A549 (cell line): ENCODE measurements around the gene DPP10. TPM values are rescaled to one million over a fixed set of nuclear protein-coding genes. Genes with fewer than 3 reads are reported as not detected.

Source experiments
- ATAC-seq, 2 experiments: fragments of 200-7000 bp in 1 of 2; fragments of >200 bp in 1 of 2; cut with Nextera tagmentation in 1 of 2; cut with Tn5 transposase in 1 of 2; 3 replicates each; pipeline versions ENCODE4 v1.8.0 to v1.9.1; 2018 to 2020; ENCODE audit warnings: mild to moderate bottlenecking in 1 of 2, moderate library complexity in 1 of 2
- CTCF ChIA-PET: fragments of 300-600 bp; sonication (Branson Sonifier 250); formaldehyde crosslinking; extraction: SDS; loops from one replicate; lab custom pipeline; 2021; ENCODE audit warnings: antibody characterized with exemption, inconsistent platforms; lab: Yijun Ruan, JAX
- POLR2A ChIA-PET: fragments of 350-600 bp; formaldehyde crosslinking; extraction: SDS; loops from one replicate; lab custom pipeline; 2021; ENCODE audit warnings: antibody characterized with exemption, inconsistent platforms; lab: Yijun Ruan, JAX
- DNase-seq, 2 experiments: peaks; one replicate each; pipeline versions ENCODE4 v3.0.0 to v3.0.0-alpha.2; 2011 to 2016; ENCODE audit warnings: low read depth in 1 of 2, low spot score in 1 of 2
- FAIRE-seq: peaks from 2 replicates; lab custom pipeline; 2011; peaks lifted over from hg19 to GRCh38; lab: Jason Lieb, UNC
- H3K27ac ChIP-seq, 2 experiments: fragments of >200 bp; sonication (Bioruptor Twin); formaldehyde crosslinking; 3 replicates each; pipeline ENCODE4 v1.5.1; 2016 to 2017
- H3K4me1 ChIP-seq: fragments of >200 bp; sonication (Bioruptor Twin); formaldehyde crosslinking; 3 replicates; pipeline ENCODE4 v1.6.1; 2016
- H3K4me2 ChIP-seq: fragments of >200 bp; sonication (Bioruptor Twin); formaldehyde crosslinking; 3 replicates; pipeline ENCODE4 v1.6.1; 2016
- H3K4me3 ChIP-seq: fragments of >200 bp; sonication (Bioruptor Twin); formaldehyde crosslinking; 3 replicates; pipeline ENCODE4 v1.5.1; 2016
- H3K9me3 ChIP-seq: fragments of >200 bp; sonication (Bioruptor Twin); formaldehyde crosslinking; 3 replicates; pipeline ENCODE4 v1.6.1; 2016
- CBX2 ChIP-seq: fragments of 200-600 bp; sonication (generic); IDR thresholded peaks from 2 replicates; pipeline ENCODE4 v1.6.1; 2016; ENCODE audit warnings: low read depth, mild to moderate bottlenecking, borderline replicate concordance
- CBX8 ChIP-seq: fragments of 200-600 bp; sonication (generic); IDR thresholded peaks from 2 replicates; pipeline ENCODE4 v1.6.1; 2016
- EHF ChIP-seq: fragments of 250-450 bp; sonication (Bioruptor Pico); IDR thresholded peaks from 2 replicates; pipeline ENCODE4 v1.5.0; 2020; ENCODE audit warnings: mild to moderate bottlenecking
- EHMT2 ChIP-seq: fragments of 200-600 bp; sonication (generic); IDR thresholded peaks from 2 replicates; pipeline ENCODE4 v1.6.1; 2016; ENCODE audit warnings: antibody characterized with exemption, low read depth, mild to moderate bottlenecking, moderate library complexity
- ESRRA ChIP-seq: fragments of 150-350 bp; IDR thresholded peaks from 2 replicates; pipeline ENCODE4 v1.6.1; 2014; ENCODE audit warnings: mild to moderate bottlenecking, low read length, borderline replicate concordance
- FOSB ChIP-seq: fragments of 250-450 bp; sonication (Bioruptor Pico); IDR thresholded peaks from 2 replicates; pipeline ENCODE4 v1.5.0; 2020; ENCODE audit warnings: mild to moderate bottlenecking, moderate library complexity
- HDAC2 ChIP-seq: fragments of 200-600 bp; sonication (generic); IDR thresholded peaks from 2 replicates; pipeline ENCODE4 v1.6.1; 2016
- HOXB5 ChIP-seq: fragments of 250-450 bp; sonication (Bioruptor Pico); IDR thresholded peaks from 2 replicates; pipeline ENCODE4 v1.5.0; 2020; ENCODE audit warnings: mild to moderate bottlenecking, moderate library complexity
- KDM5A ChIP-seq: fragments of 200-600 bp; sonication (generic); IDR thresholded peaks from 2 replicates; pipeline ENCODE4 v1.6.1; 2016; ENCODE audit warnings: antibody characterized with exemption, mild to moderate bottlenecking
- MAFK ChIP-seq: fragments of 450-650 bp; IDR thresholded peaks from 2 replicates; pipeline ENCODE4 v1.6.1; 2014; ENCODE audit not compliant: partially characterized antibody
- PHF8 ChIP-seq: fragments of 200-600 bp; sonication (generic); IDR thresholded peaks from 2 replicates; pipeline ENCODE4 v1.6.1; 2016; ENCODE audit warnings: low read depth, mild to moderate bottlenecking, antibody characterized with exemption, moderate library complexity, borderline replicate concordance
- RAD21 ChIP-seq, 2 experiments: fragments of >200 bp in 1 of 2; sonication (Bioruptor Twin) in 1 of 2; formaldehyde crosslinking in 1 of 2; IDR thresholded peaks in 1 of 2; conservative IDR thresholded peaks in 1 of 2; 2 replicates in 1 of 2; 3 replicates in 1 of 2; pipeline ENCODE4 v1.6.1; 2012 to 2018; ENCODE audit warnings: inconsistent platforms in 1 of 2
- RCOR1 ChIP-seq: fragments of 150-350 bp; IDR thresholded peaks from 2 replicates; pipeline ENCODE4 v1.6.1; 2014; ENCODE audit warnings: antibody characterized with exemption, low read length, low read depth
- RFX5 ChIP-seq: fragments of 450-650 bp; IDR thresholded peaks from 2 replicates; pipeline ENCODE4 v1.7.1; 2014; ENCODE audit warnings: antibody characterized with exemption, mild to moderate bottlenecking, moderate library complexity
- RNF2 ChIP-seq: fragments of 200-600 bp; sonication (generic); IDR thresholded peaks from 2 replicates; pipeline ENCODE4 v1.6.1; 2016; ENCODE audit warnings: low read depth, mild to moderate bottlenecking, antibody characterized with exemption, moderate library complexity, borderline replicate concordance
- SREBF2 ChIP-seq: fragments of 450-650 bp; IDR thresholded peaks from 2 replicates; pipeline ENCODE4 v1.6.1; 2014; ENCODE audit warnings: mild to moderate bottlenecking, moderate library complexity
- TFCP2L1 ChIP-seq: fragments of 250-450 bp; sonication (Bioruptor Pico); IDR thresholded peaks from 2 replicates; pipeline ENCODE4 v1.5.0; 2021; ENCODE audit warnings: mild to moderate bottlenecking
- TP53 ChIP-seq: fragments of 250-450 bp; sonication (Bioruptor Pico); IDR thresholded peaks from 2 replicates; pipeline ENCODE4 v1.5.0; 2021; ENCODE audit warnings: mild to moderate bottlenecking, moderate library complexity
- ZFP36 ChIP-seq: fragments of 450-650 bp; IDR thresholded peaks from 2 replicates; pipeline ENCODE4 v1.6.1; 2014; ENCODE audit warnings: borderline replicate concordance; ENCODE audit not compliant: partially characterized antibody
- ZNF302 ChIP-seq: fragments of 250-450 bp; sonication (Bioruptor Pico); IDR thresholded peaks from 2 replicates; pipeline ENCODE4 v1.9.0; 2021; ENCODE audit warnings: inconsistent platforms, mild to moderate bottlenecking, moderate library complexity
- WGBS: methylation state at CpG from one replicate; pipeline ENCODE4 v1.1.6; 2017; ENCODE audit errors: missing lambda C conversion rate; 5-methylcytosine and 5-hydroxymethylcytosine counted together
- polyA plus RNA-seq, 4 experiments: library from polyadenylated mRNA; depleted of rRNA in 3 of 4; stranded (reverse); fragments of >200 nt; fragmentation: RNase III in 1 of 4; extraction: RNeasy Plus Mini Kit Qiagen cat#74134 plus additional on column Dnase treatment in 1 of 4; gene quantifications; 2 replicates in 3 of 4; 3 replicates in 1 of 4; pipeline ENCODE4 v1.2.3, GENCODE V29; 2011 to 2017
- TF ChIP-seq, protein P1 (sequence below): fragments of >200 bp; sonication (Bioruptor Twin); formaldehyde crosslinking; IDR thresholded peaks from 3 replicates; pipeline ENCODE4 v1.5.1; 2016
- TF ChIP-seq, protein P2 (sequence below): fragments of 150-350 bp; IDR thresholded peaks from 2 replicates; pipeline ENCODE4 v1.6.1; 2014; ENCODE audit warnings: low read depth, mild to moderate bottlenecking, low read length

Gene DPP10
- polyA plus RNA-seq, 2 of the 4 experiments (the other 2 are of a cell fraction), result not detected

DNA sequence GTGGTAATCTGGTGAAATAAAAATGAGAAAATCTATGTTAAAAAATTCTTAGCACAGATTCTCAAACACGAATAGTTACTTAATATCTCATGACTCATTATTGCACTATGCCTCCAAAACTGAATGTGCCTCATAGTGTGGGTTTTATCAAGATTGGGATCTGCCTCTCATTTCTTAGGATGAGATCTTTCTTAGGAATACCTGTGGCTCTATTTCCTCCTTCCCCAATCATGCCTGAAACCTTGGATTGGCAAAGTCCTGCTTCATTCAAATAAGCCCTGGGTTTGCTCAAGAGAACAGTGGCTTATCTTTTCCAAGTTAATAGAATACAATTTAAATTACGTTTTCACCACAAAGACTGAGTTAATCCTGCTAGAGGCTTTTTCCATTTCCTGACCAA is 100.3 kb downstream of the DPP10 start:
- Histone ChIP-seq H3K4me2 (no peak overlapping the region), H3K4me3 (no peak overlapping the region), H3K9me3 (no peaks in the 10 kb centered on the region), H3K27ac (no peak overlapping the region)
- no peak for ATAC-seq
- POLR2A ChIA-PET, result no interaction called here
- CTCF ChIA-PET, result interaction anchor here (0.8 to 2.0 kb wide), 2 partner anchors 8 to 10 kb away, joined by 3 to 6 read pairs; no protein-coding TSS in a partner anchor
- TF ChIP-seq, protein P1, sequence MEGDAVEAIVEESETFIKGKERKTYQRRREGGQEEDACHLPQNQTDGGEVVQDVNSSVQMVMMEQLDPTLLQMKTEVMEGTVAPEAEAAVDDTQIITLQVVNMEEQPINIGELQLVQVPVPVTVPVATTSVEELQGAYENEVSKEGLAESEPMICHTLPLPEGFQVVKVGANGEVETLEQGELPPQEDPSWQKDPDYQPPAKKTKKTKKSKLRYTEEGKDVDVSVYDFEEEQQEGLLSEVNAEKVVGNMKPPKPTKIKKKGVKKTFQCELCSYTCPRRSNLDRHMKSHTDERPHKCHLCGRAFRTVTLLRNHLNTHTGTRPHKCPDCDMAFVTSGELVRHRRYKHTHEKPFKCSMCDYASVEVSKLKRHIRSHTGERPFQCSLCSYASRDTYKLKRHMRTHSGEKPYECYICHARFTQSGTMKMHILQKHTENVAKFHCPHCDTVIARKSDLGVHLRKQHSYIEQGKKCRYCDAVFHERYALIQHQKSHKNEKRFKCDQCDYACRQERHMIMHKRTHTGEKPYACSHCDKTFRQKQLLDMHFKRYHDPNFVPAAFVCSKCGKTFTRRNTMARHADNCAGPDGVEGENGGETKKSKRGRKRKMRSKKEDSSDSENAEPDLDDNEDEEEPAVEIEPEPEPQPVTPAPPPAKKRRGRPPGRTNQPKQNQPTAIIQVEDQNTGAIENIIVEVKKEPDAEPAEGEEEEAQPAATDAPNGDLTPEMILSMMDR, result no peak
- TF ChIP-seq KDM5A (no peak), MAFK (no peak), ZNF302 (CRISPR knock-in tag) (no peak), PHF8 (no peak), TP53 (CRISPR knock-in tag) (no peak), EHMT2 (no peak), SREBF2 (no peak), EHF (CRISPR knock-in tag) (no peak), RNF2 (no peak), RCOR1 (no peak), HOXB5 (CRISPR knock-in tag) (no peak)
- TF ChIP-seq, all 56 proteins: peak for 0
- DNase-seq (no peak), FAIRE-seq (no peak)
- no peaks in the 10 kb centered on the region for H3K4me1 ChIP-seq
- 0% methylated on average over 2 of the region's 2 CpGs for WGBS

DNA sequence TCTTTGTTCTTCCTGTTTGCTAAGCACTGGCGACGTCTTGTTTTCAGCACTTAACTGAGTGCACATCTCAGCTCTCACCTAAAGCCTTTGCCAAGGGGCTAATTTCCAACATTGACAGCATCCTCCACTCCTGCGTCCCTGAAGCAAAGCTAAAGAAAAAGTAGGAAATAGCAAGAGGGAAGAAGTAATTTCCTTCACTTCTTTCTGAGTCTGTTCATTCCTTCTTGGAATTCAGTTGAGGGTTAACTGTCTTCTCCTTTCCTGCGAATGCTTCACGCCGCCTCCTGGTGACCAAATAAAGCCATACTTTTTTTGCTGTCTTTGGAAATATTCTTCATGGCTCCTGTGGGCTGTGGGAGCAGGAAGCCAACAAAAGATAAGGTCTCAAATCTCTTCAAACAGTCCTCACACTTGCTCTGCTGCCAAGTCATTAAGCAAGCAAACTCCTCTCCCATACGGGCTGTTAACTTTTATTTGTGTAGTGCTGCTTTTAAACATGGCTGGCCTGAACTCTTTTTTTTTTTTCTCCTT is 100.9 kb downstream of the DPP10 start:
- CTCF ChIA-PET, result interaction anchor here (2.0 kb wide), 1 partner anchor 8 kb away, joined by 6 read pairs; no protein-coding TSS in a partner anchor
- peak in 1 of 2 experiments; percentile 66; a peak in 2 of 6 replicates for ATAC-seq
- Histone ChIP-seq H3K4me2 (no peak overlapping the region), H3K4me1 (no peaks in the 10 kb centered on the region), H3K27ac (no peak overlapping the region), H3K9me3 (no peaks in the 10 kb centered on the region), H3K4me3 (no peak overlapping the region)
- no peak for FAIRE-seq
- TF ChIP-seq, protein P1, result 0 out of 3 replicates have a peak, but pooled peaks have one; percentile 17
- no peak for TF ChIP-seq HDAC2
- TF ChIP-seq, protein P2, sequence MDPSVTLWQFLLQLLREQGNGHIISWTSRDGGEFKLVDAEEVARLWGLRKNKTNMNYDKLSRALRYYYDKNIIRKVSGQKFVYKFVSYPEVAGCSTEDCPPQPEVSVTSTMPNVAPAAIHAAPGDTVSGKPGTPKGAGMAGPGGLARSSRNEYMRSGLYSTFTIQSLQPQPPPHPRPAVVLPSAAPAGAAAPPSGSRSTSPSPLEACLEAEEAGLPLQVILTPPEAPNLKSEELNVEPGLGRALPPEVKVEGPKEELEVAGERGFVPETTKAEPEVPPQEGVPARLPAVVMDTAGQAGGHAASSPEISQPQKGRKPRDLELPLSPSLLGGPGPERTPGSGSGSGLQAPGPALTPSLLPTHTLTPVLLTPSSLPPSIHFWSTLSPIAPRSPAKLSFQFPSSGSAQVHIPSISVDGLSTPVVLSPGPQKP, result no peak
- no peak for TF ChIP-seq ZFP36
- TF ChIP-seq CBX2, result no peak
- TF ChIP-seq TFCP2L1 (CRISPR knock-in tag), result no peak
- TF ChIP-seq ESRRA, result no peak
- TF ChIP-seq RFX5, result no peak
- no peak for TF ChIP-seq FOSB
- TF ChIP-seq EHMT2, result no peak
- peak in 1 of 2 experiments; percentile 18; a peak in 2 of 5 replicates for TF ChIP-seq RAD21 (conservative IDR thresholded peaks at IDR 0.05 in 1 of 2, IDR thresholded peaks at IDR 0.05 in 1 of 2)
- no peak for TF ChIP-seq CBX8
- WGBS, result 3% methylated on average over 7 of the region's 7 CpGs
- POLR2A ChIA-PET, result no interaction called here
- peak in 1 of 2 experiments; percentile 19 for DNase-seq
